NCI-H345 treated with DMSO at 0.1 percent for 48 hours (cell line): ENCODE results near the gene VPS16.
"Not testable (repeated sequence)": the region's sequence is repeated elsewhere in the genome, so short reads cannot be mapped to it uniquely, and the experiment has no call there.

Source experiments
- DNase-seq: peaks from one replicate; lab custom pipeline; 2025; ENCODE audit not compliant: unreplicated experiment; lab: John Stamatoyannopoulos, UW

VPS16 gene

GRCh38 chr20:2894221-2894620 is 53.7 kb downstream of the VPS16 start:
- no peak for DNase-seq

- not testable (repeated sequence) for DNase-seq
Measured at GRCh38 chr20:2895154-2895553, 54.6 kb downstream of the VPS16 start.

- no peak for DNase-seq
Measured at GRCh38 chr20:2899243-2899642, 58.7 kb downstream of the VPS16 start.

GRCh38 chr20:2900845-2901592 is 60.5 kb downstream of the VPS16 start:
- DNase-seq = no peak

GRCh38 chr20:2902291-2902690 is 61.7 kb downstream of the VPS16 start:
- no peak for DNase-seq

- DNase-seq = no peak
Measured at GRCh38 chr20:2902818-2903217, 62.3 kb downstream of the VPS16 start.

- no peak for DNase-seq
Measured at GRCh38 chr20:2903686-2904085, 63.1 kb downstream of the VPS16 start.

GRCh38 chr20:2907519-2907918 is 67.0 kb downstream of the VPS16 start:
- DNase-seq = no peak

GRCh38 chr20:2909953-2910352 is 69.4 kb downstream of the VPS16 start:
- no peak for DNase-seq

- no peak for DNase-seq
Measured at GRCh38 chr20:2911200-2911599, 70.7 kb downstream of the VPS16 start.

- no peak for DNase-seq
Measured at GRCh38 chr20:2914160-2914559, 73.6 kb downstream of the VPS16 start.
